HepG2 (cell line): Measurements from ENCODE around the gene MAFB. TPM values are rescaled to one million over a fixed set of nuclear protein-coding genes. Genes with fewer than 3 reads are reported as not detected.
A peak's percentile ranks its signal among the peaks of the same experiment; 100 is the strongest.

Experiments
- ATF7 ChIP-seq, 2 experiments: fragments of 450-650 bp in 1 of 2; sonication (generic) in 1 of 2; formaldehyde crosslinking in 1 of 2; IDR thresholded peaks; 2 replicates each; pipeline versions ENCODE4 v1.4.0 to v1.6.1; 2016 to 2020; ENCODE audit warnings: antibody characterized with exemption in 1 of 2, mild to moderate bottlenecking in 1 of 2, missing genetic modification reagents in 1 of 2
- CENPBD1 ChIP-seq: sonication (generic); formaldehyde crosslinking; IDR thresholded peaks from 2 replicates; pipeline ENCODE4 v1.8.0; 2022; ENCODE audit warnings: missing genetic modification reagents, low read depth, mild to moderate bottlenecking, borderline replicate concordance
- CSRNP2 ChIP-seq: sonication (generic); formaldehyde crosslinking; conservative IDR thresholded peaks from 2 replicates; pipeline ENCODE4 v1.8.0; 2022; ENCODE audit warnings: low read depth, missing genetic modification reagents
- FOXK2 ChIP-seq: fragments of 450-650 bp; IDR thresholded peaks from 2 replicates; pipeline ENCODE4 v1.6.1; 2016
- GATA4 ChIP-seq: sonication (generic); IDR thresholded peaks from 2 replicates; pipeline ENCODE4 v1.6.1; 2016; ENCODE audit warnings: antibody characterized with exemption, low read depth, borderline replicate concordance
- KMT2B ChIP-seq: IDR thresholded peaks from 2 replicates; pipeline ENCODE4 v1.6.1; 2016; ENCODE audit warnings: missing genetic modification reagents, missing compliant biosample characterization
- SMARCE1 ChIP-seq: fragments of 450-650 bp; IDR thresholded peaks from 2 replicates; pipeline ENCODE4 v1.6.1; 2017; ENCODE audit warnings: borderline replicate concordance
- THAP9 ChIP-seq: sonication (generic); formaldehyde crosslinking; IDR thresholded peaks from 2 replicates; pipeline ENCODE4; 2020; ENCODE audit warnings: missing genetic modification reagents, mild to moderate bottlenecking, borderline replicate concordance
- TOE1 ChIP-seq: sonication (generic); formaldehyde crosslinking; IDR thresholded peaks from 2 replicates; pipeline ENCODE4 v1.4.0; 2020; ENCODE audit warnings: mild to moderate bottlenecking, missing genetic modification reagents
- U2AF2 ChIP-seq: fragments of 200-400 bp; formaldehyde crosslinking; IDR thresholded peaks from 2 replicates; pipeline ENCODE4 v1.6.1; 2017; ENCODE audit warnings: low read depth, mild to moderate bottlenecking, low read length
- YEATS4 ChIP-seq: sonication (generic); formaldehyde crosslinking; IDR thresholded peaks from 2 replicates; pipeline ENCODE4 v1.4.0; 2020; ENCODE audit warnings: missing genetic modification reagents, borderline replicate concordance
- ZFAT ChIP-seq: sonication (generic); formaldehyde crosslinking; conservative IDR thresholded peaks from 2 replicates; pipeline ENCODE4 v1.8.1; 2023; ENCODE audit warnings: missing genetic modification reagents, inconsistent platforms
- ZNF256 ChIP-seq: sonication (generic); formaldehyde crosslinking; conservative IDR thresholded peaks from 2 replicates; pipeline ENCODE4 v1.4.0; 2020; ENCODE audit warnings: missing genetic modification reagents
- ZNF510 ChIP-seq: sonication (generic); formaldehyde crosslinking; IDR thresholded peaks from 2 replicates; pipeline ENCODE4 v1.4.0; 2020; ENCODE audit warnings: low read depth, mild to moderate bottlenecking, missing genetic modification reagents
- ZNF530 ChIP-seq: sonication (generic); formaldehyde crosslinking; IDR thresholded peaks from 2 replicates; pipeline ENCODE4 v1.5.0; 2020; ENCODE audit warnings: low read depth, mild to moderate bottlenecking, missing genetic modification reagents
- polyA plus RNA-seq, 8 experiments: library from polyadenylated mRNA; depleted of rRNA in 3 of 8; stranded (reverse) in 7 of 8; unstranded in 1 of 8; fragments of >200 nt; fragmentation: Illumina TruSeq in 4 of 8; extraction: Trizol in 4 of 8; gene quantifications; 2 replicates each; pipeline versions ENCODE4 v1.2.1 to v1.2.3, GENCODE V29; 2011 to 2016; ENCODE audit warnings: low read depth in 4 of 8, missing spikeins in 1 of 8, mixed read lengths in 1 of 8; ENCODE audit not compliant: insufficient read depth in 1 of 8
- total RNA-seq, 5 experiments: library from RNA; depleted of rRNA; stranded (reverse); fragments of >200 nt; fragmentation: Illumina TruSeq; extraction: Trizol; gene quantifications; 2 replicates each; pipeline ENCODE4 v1.2.3, GENCODE V29; 2016; ENCODE audit warnings: low read depth in 1 of 5
- TF ChIP-seq, protein P1 (sequence below): sonication (generic); formaldehyde crosslinking; IDR thresholded peaks from 2 replicates; pipeline ENCODE4 v1.9.0; 2021; ENCODE audit warnings: mild to moderate bottlenecking, missing genetic modification reagents

Gene MAFB
- total and polyA plus RNA-seq, 2 of the 13 experiments (the other 11 are each of a cell fraction or from before 2014, with no cell fraction given): 0.08 to 0.11 TPM

DNA sequence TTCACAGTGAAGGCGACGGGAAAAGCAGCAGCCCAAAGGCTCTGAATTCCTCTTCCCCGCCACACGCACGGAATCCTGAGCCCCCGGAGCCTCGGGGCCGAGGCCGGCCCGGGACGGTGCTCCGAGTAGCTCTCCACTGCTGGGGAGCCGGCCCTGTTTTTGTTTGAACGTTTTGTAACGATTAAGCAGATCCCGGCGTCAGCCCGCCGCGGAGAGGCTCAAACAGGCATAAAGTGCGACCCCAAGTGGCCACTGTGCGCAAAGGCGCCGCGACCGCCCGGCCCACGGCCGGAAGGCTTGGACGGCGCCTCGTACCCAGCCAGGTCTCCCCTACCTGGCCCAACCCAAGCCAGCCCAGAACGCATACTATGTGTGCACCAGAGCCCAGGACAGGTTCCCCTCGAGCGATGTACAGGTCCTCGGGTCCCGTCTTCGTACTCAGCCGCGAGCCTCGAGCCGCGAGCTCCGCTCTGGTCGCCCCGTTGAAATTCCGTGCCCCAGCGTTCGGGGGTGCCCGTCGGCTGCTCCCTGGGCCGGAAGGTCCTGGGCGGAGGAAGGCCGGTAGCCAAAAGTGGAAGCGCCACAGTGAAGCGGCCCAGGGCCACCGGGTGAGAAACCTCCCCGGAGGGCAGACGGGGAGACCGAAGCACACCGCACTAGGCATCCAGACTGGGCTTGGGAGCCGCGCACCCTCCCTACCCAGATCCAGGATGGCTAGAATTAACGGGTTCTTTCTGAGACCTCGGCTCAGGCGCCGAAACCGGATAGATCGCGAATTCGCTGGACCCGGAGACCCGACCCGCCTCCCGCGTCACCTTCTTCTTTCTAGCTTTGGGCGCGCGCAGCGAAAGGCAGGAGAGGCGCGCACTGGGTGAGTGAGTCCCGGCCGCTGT, 1.2 kb upstream of the MAFB start (continued):
- TF ChIP-seq, protein P1, sequence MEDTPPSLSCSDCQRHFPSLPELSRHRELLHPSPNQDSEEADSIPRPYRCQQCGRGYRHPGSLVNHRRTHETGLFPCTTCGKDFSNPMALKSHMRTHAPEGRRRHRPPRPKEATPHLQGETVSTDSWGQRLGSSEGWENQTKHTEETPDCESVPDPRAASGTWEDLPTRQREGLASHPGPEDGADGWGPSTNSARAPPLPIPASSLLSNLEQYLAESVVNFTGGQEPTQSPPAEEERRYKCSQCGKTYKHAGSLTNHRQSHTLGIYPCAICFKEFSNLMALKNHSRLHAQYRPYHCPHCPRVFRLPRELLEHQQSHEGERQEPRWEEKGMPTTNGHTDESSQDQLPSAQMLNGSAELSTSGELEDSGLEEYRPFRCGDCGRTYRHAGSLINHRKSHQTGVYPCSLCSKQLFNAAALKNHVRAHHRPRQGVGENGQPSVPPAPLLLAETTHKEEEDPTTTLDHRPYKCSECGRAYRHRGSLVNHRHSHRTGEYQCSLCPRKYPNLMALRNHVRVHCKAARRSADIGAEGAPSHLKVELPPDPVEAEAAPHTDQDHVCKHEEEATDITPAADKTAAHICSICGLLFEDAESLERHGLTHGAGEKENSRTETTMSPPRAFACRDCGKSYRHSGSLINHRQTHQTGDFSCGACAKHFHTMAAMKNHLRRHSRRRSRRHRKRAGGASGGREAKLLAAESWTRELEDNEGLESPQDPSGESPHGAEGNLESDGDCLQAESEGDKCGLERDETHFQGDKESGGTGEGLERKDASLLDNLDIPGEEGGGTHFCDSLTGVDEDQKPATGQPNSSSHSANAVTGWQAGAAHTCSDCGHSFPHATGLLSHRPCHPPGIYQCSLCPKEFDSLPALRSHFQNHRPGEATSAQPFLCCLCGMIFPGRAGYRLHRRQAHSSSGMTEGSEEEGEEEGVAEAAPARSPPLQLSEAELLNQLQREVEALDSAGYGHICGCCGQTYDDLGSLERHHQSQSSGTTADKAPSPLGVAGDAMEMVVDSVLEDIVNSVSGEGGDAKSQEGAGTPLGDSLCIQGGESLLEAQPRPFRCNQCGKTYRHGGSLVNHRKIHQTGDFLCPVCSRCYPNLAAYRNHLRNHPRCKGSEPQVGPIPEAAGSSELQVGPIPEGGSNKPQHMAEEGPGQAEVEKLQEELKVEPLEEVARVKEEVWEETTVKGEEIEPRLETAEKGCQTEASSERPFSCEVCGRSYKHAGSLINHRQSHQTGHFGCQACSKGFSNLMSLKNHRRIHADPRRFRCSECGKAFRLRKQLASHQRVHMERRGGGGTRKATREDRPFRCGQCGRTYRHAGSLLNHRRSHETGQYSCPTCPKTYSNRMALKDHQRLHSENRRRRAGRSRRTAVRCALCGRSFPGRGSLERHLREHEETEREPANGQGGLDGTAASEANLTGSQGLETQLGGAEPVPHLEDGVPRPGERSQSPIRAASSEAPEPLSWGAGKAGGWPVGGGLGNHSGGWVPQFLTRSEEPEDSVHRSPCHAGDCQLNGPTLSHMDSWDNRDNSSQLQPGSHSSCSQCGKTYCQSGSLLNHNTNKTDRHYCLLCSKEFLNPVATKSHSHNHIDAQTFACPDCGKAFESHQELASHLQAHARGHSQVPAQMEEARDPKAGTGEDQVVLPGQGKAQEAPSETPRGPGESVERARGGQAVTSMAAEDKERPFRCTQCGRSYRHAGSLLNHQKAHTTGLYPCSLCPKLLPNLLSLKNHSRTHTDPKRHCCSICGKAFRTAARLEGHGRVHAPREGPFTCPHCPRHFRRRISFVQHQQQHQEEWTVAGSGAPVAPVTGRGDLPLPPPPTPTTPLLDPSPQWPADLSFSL: no peak
- TF ChIP-seq SMARCE1: no peak
- TF ChIP-seq KMT2B (CRISPR knock-in tag): no peak
- no peak for TF ChIP-seq TOE1
- no peak for TF ChIP-seq ZFAT
- TF ChIP-seq ZNF256 (CRISPR knock-in tag): no peak
- TF ChIP-seq YEATS4: peak; percentile 47; the same call in 1 of the 2 replicates
- TF ChIP-seq GATA4: no peak
- no peak for TF ChIP-seq FOXK2
- TF ChIP-seq CENPBD1 (CRISPR knock-in tag): 0 out of 2 replicates have a peak, but pooled peaks have one; percentile 19
- TF ChIP-seq THAP9 (CRISPR knock-in tag): peak; percentile 47; the same call in 1 of the 2 replicates
- TF ChIP-seq ZNF510 (CRISPR knock-in tag): no peak
- TF ChIP-seq ATF7 (IDR thresholded peaks at IDR 0.05): no peak
- TF ChIP-seq ATF7 (CRISPR knock-in tag; IDR thresholded peaks at IDR 0.05): no peak
- TF ChIP-seq ZNF530 (CRISPR knock-in tag): no peak
- TF ChIP-seq U2AF2: no peak
- no peak for TF ChIP-seq CSRNP2
